ENCODE data around the gene ABCF1.

ABCF1 gene

DNA sequence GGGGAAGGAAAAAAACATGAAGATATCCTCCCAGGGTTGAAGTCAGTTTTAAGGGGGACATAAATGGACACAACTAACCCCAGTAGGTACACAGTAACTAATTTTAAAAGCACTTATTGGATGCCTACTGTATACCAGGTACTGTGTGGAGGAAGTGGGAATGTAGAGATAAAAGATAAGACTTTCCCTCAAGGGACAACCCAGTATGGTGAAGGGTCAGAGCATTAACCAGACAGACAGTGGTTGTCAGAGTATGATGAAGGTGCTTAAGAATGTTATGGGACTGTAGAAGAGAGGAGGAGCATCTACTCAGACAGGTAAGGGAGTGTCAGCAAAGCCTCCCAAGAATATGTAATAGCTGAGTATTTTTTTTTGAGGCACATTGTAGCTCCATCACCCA lies 906 bp downstream of the ABCF1 start:
- no peak for DNase-seq (ENCODE audit: low read depth)
- TF ChIP-seq, protein P1, sequence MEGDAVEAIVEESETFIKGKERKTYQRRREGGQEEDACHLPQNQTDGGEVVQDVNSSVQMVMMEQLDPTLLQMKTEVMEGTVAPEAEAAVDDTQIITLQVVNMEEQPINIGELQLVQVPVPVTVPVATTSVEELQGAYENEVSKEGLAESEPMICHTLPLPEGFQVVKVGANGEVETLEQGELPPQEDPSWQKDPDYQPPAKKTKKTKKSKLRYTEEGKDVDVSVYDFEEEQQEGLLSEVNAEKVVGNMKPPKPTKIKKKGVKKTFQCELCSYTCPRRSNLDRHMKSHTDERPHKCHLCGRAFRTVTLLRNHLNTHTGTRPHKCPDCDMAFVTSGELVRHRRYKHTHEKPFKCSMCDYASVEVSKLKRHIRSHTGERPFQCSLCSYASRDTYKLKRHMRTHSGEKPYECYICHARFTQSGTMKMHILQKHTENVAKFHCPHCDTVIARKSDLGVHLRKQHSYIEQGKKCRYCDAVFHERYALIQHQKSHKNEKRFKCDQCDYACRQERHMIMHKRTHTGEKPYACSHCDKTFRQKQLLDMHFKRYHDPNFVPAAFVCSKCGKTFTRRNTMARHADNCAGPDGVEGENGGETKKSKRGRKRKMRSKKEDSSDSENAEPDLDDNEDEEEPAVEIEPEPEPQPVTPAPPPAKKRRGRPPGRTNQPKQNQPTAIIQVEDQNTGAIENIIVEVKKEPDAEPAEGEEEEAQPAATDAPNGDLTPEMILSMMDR (IDR thresholded peaks at IDR 0.05; ENCODE audit: low read depth, low read length): no peak
- TF ChIP-seq, protein P2, sequence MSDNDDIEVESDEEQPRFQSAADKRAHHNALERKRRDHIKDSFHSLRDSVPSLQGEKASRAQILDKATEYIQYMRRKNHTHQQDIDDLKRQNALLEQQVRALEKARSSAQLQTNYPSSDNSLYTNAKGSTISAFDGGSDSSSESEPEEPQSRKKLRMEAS (IDR thresholded peaks at IDR 0.05; ENCODE audit: low read depth, low read length): no peak
- TF ChIP-seq MYC (IDR thresholded peaks at IDR 0.05; ENCODE audit: low read depth, low read length): no peak
- TF ChIP-seq POLR2A (IDR thresholded peaks at IDR 0.05; ENCODE audit: extremely low read depth, insufficient read length): no peak
- peak overlapping the region; percentile 87 for H3K4me3 ChIP-seq (ENCODE audit: low read depth, low read length)

DNA sequence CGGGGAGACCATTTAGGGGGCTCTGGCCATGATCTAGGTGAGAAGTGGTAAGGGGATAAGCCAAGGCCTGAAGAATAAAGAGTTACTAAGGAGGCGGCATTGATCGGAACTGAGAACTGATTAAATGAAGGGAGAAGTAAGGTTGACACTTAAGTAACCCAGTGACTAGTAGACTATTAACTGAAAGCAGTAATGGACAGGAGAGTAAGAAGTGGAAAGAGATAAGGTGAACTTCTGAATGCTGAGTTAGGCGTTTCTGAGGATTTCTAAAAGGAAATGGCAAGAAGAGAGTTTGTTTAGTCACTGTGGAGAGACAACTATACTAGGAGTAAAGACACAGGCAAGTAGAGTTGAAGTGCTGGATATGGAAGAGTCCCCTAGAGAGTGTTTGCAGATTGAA lies 1.9 kb downstream of the ABCF1 start:
- H3K4me3 ChIP-seq (ENCODE audit: low read depth, low read length): peak overlapping the region; percentile 87
- TF ChIP-seq, protein P1 (IDR thresholded peaks at IDR 0.05; ENCODE audit: low read depth, low read length): no peak
- DNase-seq (ENCODE audit: low read depth): no peak

DNA sequence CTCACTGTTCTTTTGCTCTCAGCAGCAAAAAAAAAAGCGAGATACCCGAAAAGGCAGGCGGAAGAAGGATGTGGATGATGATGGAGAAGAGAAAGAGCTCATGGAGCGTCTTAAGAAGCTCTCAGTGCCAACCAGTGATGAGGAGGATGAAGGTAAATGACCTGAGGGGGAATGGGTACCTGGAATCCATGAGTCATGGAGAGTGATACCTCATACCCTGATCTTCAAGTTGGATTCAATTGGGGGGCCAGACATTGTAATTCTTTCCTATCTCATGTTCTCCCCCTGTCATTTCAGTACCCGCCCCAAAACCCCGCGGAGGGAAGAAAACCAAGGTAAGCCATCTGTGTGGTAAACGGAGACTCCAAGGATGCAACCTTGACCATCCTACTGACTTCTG lies 6.8 kb downstream of the ABCF1 start:
- H3K4me3 ChIP-seq (ENCODE audit: low read depth, low read length): no peak overlapping the region
- DNase-seq (ENCODE audit: low read depth): no peak
- TF ChIP-seq POLR2A (IDR thresholded peaks at IDR 0.05; ENCODE audit: extremely low read depth, insufficient read length) (no peak), MYC (IDR thresholded peaks at IDR 0.05; ENCODE audit: low read depth, low read length) (no peak)
- TF ChIP-seq, protein P1 (IDR thresholded peaks at IDR 0.05; ENCODE audit: low read depth, low read length): no peak
- TF ChIP-seq, protein P2 (IDR thresholded peaks at IDR 0.05; ENCODE audit: low read depth, low read length): no peak

DNA sequence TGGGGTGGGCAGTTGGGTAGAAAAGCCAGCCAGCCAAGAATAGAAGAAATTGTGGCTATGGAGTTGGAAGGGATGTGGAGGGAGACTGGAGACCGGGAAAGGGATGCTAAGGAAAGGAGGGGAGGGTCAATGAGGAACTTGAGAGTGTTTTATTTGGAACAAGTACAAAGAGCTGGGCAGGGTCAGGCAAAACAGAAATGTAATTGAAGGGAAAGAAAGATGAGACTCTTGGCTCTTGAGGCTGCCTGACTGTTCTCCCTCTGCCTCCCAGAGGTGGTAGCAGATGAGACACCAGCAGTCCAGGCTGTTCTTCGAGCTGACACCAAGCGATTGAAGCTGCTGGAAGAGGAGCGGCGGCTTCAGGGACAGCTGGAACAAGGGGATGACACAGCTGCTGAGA lies 12.7 kb downstream of the ABCF1 start:
- no peak for DNase-seq (ENCODE audit: low read depth)
- TF ChIP-seq, protein P2 (IDR thresholded peaks at IDR 0.05; ENCODE audit: low read depth, low read length): no peak
- TF ChIP-seq POLR2A (IDR thresholded peaks at IDR 0.05; ENCODE audit: extremely low read depth, insufficient read length): no peak
- TF ChIP-seq, protein P1 (IDR thresholded peaks at IDR 0.05; ENCODE audit: low read depth, low read length): no peak
- TF ChIP-seq MYC (IDR thresholded peaks at IDR 0.05; ENCODE audit: low read depth, low read length): no peak
- no peak overlapping the region for H3K4me3 ChIP-seq (ENCODE audit: low read depth, low read length)

DNA sequence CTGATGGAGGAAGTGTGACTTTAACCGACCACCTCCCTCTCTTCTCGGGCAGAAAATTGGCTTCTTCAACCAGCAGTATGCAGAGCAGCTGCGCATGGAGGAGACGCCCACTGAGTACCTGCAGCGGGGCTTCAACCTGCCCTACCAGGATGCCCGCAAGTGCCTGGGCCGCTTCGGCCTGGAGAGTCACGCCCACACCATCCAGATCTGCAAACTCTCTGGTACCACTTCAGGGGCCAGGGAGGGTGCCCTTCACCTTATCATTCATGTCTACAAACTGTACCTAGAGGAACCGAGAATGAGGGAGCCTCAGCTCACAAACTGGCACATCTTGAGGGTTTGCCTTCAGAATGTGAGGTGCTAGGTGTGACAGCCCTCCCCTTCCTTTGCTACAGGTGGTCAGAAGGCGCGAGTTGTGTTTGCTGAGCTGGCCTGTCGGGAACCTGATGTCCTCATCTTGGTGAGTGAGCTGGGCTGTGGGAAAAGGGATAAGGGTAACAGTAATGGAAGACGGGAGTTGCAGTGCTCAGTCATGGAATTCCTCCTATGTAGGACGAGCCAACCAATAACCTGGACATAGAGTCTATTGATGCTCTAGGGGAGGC lies 18.6 kb downstream of the ABCF1 start:
- DNase-seq (ENCODE audit: low read depth): no peak
- TF ChIP-seq MYC (IDR thresholded peaks at IDR 0.05; ENCODE audit: low read depth, low read length) (no peak), POLR2A (IDR thresholded peaks at IDR 0.05; ENCODE audit: extremely low read depth, insufficient read length) (no peak)
- TF ChIP-seq, protein P1 (IDR thresholded peaks at IDR 0.05; ENCODE audit: low read depth, low read length): no peak
- TF ChIP-seq, protein P2 (IDR thresholded peaks at IDR 0.05; ENCODE audit: low read depth, low read length): no peak

DNA sequence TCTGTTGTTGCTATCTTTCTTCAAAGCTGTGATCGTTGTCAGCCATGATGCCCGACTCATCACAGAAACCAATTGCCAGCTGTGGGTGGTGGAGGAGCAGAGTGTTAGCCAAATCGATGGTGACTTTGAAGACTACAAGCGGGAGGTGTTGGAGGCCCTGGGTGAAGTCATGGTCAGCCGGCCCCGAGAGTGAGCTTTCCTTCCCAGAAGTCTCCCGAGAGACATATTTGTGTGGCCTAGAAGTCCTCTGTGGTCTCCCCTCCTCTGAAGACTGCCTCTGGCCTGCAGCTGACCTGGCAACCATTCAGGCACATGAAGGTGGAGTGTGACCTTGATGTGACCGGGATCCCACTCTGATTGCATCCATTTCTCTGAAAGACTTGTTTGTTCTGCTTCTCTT lies 19.3 kb downstream of the ABCF1 start:
- DNase-seq (ENCODE audit: low read depth): no peak
- TF ChIP-seq MYC (IDR thresholded peaks at IDR 0.05; ENCODE audit: low read depth, low read length) (no peak), POLR2A (IDR thresholded peaks at IDR 0.05; ENCODE audit: extremely low read depth, insufficient read length) (no peak)
- TF ChIP-seq, protein P1 (IDR thresholded peaks at IDR 0.05; ENCODE audit: low read depth, low read length): no peak
- TF ChIP-seq, protein P2 (IDR thresholded peaks at IDR 0.05; ENCODE audit: low read depth, low read length): no peak
- no peak overlapping the region for H3K4me3 ChIP-seq (ENCODE audit: low read depth, low read length)

More for the DNA sequence above, 18.6 kb downstream of the ABCF1 start:
- H3K4me3 ChIP-seq (ENCODE audit: low read depth, low read length): no peak overlapping the region

All from NB4 (cell line).